ENCODE data around the gene EPHB2. TPM values are rescaled to one million over a fixed set of nuclear protein-coding genes. Genes with fewer than 3 reads are reported as not detected.

Gene EPHB2
- polyA plus RNA-seq, 2 of the 4 experiments (the other 2 are of a cell fraction) = 13.0 to 35.3 TPM

DNA sequence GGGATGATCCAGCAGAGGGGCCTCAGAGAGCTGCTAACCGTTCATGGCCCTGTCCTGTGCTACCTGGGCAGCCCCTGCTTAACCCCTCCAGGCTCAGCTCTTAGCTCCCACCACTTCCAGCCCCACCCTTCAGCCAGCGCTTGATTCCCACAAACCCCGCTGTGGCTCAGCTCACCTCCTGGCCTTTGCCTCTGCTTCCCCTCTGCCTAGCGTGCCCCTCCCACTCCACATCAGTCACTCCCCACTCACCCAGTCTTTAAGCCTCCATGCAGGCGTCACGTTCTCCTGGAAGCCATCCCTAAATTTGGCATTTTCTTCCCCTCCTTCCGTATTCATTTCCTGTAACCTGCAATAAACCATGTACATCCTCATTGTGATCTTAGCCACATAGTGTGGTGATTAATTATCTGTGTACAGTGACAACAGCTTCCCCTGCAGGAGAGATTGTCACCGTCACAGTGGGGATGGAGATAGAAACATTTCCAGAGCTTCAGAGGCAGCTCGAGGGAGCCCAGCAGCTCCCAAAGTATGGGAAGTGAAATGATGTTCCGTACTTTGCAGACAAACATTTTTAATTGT, 65.5 kb downstream of the EPHB2 start:
- Histone ChIP-seq H3K27ac (no peak overlapping the region), H3K4me2 (no peak overlapping the region), H3K9me3 (no peaks in the 10 kb centered on the region), H3K4me3 (no peak overlapping the region), H3K4me1 (0 out of 3 replicates have a peak, but pooled peaks cover 3% of the 10 kb centered on the region)
- POLR2A ChIA-PET = no interaction called here
- ATAC-seq (no peak), DNase-seq (ENCODE audit: low read depth in 1 of 2, low spot score in 1 of 2) (no peak), FAIRE-seq (no peak)
- TF ChIP-seq CBX2 (IDR thresholded peaks at IDR 0.05; ENCODE audit: borderline replicate concordance, low read depth) = no peak
- CTCF ChIA-PET = interaction anchor here (0.8 to 4.3 kb wide), 2 partner anchors 72 to 111 kb away, joined by 3 to 17 read pairs; no protein-coding TSS in a partner anchor
- 71% methylated on average over 10 of the region's 10 CpGs for WGBS (ENCODE audit: missing lambda C conversion rate)

DNA sequence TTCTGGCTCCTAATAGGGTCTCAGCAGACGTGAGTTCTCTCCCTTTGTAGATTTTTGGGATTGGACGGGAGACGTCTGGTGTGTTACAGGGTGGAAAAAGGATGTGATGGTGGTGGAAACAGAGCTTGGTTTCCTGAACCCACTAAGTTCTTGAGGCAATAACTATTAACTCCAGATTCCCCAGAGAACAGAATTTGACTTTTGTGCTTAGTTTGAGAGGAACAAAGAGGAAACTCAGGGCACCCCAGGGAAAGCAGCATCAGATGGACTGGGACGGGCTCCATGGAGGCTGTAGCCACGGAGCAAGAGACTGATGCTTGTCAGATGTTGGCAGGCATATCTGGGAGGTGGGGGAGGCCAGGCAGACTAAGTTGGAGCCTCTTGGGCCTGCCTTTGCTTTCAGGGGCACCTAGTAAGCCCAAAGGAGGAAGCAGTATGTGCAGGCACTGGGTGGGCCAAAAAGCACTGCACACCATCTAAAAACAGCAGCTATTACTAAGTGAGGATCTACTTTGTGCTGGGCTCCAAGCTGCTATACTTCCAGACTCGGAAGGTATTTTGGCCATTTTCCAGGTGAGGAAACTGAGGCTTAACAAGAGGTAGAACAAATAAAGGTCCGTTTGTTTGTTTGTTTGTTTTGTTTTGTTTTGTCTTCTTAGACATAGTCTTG, 66.9 kb downstream of the EPHB2 start:
- ATAC-seq (no peak), FAIRE-seq (no peak), DNase-seq (ENCODE audit: low read depth in 1 of 2, low spot score in 1 of 2) (no peak)
- 79% methylated on average over 6 of the region's 7 CpGs for WGBS (ENCODE audit: missing lambda C conversion rate)
- no peak overlapping the region for H3K27ac ChIP-seq
- H3K4me2 ChIP-seq = no peak overlapping the region
- CTCF ChIA-PET = interaction anchor here (0.8 kb wide), 1 partner anchor 19 kb away, joined by 3 read pairs; no protein-coding TSS in a partner anchor
- H3K9me3 ChIP-seq = no peaks in the 10 kb centered on the region
- H3K4me3 ChIP-seq = no peak overlapping the region
- H3K4me1 ChIP-seq = 0 out of 3 replicates have a peak, but pooled peaks cover 3% of the 10 kb centered on the region
- POLR2A ChIA-PET = no interaction called here
- no peak for TF ChIP-seq HOXA7 (CRISPR knock-in tag; IDR thresholded peaks at IDR 0.05)

DNA sequence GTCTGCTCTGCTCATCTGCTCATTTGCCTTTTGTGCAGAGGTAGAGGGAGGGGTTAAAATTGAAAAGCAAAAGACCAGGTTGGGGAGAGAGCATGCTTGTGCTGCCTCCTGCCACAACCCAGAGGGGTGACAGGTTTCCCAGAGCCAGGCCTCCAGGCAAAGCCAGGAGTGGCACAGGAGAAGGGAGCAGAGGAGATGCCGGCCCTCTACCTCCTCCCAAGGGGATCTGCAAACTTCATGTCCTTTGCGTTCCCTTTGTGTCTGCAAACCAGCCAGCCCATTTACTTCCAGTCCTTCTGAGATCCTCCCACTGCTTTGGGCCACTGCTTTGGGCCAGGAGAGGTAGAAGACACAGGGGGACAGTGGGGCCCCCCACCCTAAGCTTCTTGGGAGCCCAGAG, 67.8 kb downstream of the EPHB2 start:
- Histone ChIP-seq H3K4me1 (0 out of 3 replicates have a peak, but pooled peaks cover 3% of the 10 kb centered on the region), H3K4me2 (no peak overlapping the region), H3K4me3 (no peak overlapping the region), H3K27ac (no peak overlapping the region), H3K9me3 (no peaks in the 10 kb centered on the region)
- ATAC-seq (no peak), FAIRE-seq (no peak), DNase-seq (ENCODE audit: low read depth in 1 of 2, low spot score in 1 of 2) (no peak)
- ChIA-PET POLR2A (no interaction called here), CTCF (no interaction called here)
- 92% methylated on average over 2 of the region's 2 CpGs for WGBS (ENCODE audit: missing lambda C conversion rate)
- no peak for TF ChIP-seq JUN (IDR thresholded peaks at IDR 0.05)
- TF ChIP-seq, protein P1, sequence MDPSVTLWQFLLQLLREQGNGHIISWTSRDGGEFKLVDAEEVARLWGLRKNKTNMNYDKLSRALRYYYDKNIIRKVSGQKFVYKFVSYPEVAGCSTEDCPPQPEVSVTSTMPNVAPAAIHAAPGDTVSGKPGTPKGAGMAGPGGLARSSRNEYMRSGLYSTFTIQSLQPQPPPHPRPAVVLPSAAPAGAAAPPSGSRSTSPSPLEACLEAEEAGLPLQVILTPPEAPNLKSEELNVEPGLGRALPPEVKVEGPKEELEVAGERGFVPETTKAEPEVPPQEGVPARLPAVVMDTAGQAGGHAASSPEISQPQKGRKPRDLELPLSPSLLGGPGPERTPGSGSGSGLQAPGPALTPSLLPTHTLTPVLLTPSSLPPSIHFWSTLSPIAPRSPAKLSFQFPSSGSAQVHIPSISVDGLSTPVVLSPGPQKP (IDR thresholded peaks at IDR 0.05; ENCODE audit: low read depth, low read length) = no peak
- TF ChIP-seq PHF8 (IDR thresholded peaks at IDR 0.05; ENCODE audit: borderline replicate concordance, low read depth) = no peak
- no peak for TF ChIP-seq CBX2 (IDR thresholded peaks at IDR 0.05; ENCODE audit: borderline replicate concordance, low read depth)
- TF ChIP-seq GATA3 (IDR thresholded peaks at IDR 0.05; ENCODE audit: borderline replicate concordance) = no peak
- no peak for TF ChIP-seq SMC3 (IDR thresholded peaks at IDR 0.05)
- TF ChIP-seq HOXB5 (CRISPR knock-in tag; IDR thresholded peaks at IDR 0.05) = no peak
- TF ChIP-seq CHD2 (IDR thresholded peaks at IDR 0.05; ENCODE audit: low read length, partially characterized antibody) = no peak
- TF ChIP-seq, protein P2, sequence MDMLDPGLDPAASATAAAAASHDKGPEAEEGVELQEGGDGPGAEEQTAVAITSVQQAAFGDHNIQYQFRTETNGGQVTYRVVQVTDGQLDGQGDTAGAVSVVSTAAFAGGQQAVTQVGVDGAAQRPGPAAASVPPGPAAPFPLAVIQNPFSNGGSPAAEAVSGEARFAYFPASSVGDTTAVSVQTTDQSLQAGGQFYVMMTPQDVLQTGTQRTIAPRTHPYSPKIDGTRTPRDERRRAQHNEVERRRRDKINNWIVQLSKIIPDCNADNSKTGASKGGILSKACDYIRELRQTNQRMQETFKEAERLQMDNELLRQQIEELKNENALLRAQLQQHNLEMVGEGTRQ (IDR thresholded peaks at IDR 0.05) = no peak
- TF ChIP-seq, protein P3, sequence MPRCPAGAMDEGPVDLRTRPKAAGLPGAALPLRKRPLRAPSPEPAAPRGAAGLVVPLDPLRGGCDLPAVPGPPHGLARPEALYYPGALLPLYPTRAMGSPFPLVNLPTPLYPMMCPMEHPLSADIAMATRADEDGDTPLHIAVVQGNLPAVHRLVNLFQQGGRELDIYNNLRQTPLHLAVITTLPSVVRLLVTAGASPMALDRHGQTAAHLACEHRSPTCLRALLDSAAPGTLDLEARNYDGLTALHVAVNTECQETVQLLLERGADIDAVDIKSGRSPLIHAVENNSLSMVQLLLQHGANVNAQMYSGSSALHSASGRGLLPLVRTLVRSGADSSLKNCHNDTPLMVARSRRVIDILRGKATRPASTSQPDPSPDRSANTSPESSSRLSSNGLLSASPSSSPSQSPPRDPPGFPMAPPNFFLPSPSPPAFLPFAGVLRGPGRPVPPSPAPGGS (IDR thresholded peaks at IDR 0.05) = no peak
- no peak for TF ChIP-seq KDM1A (IDR thresholded peaks at IDR 0.05; ENCODE audit: low read depth)
- TF ChIP-seq CBX8 (IDR thresholded peaks at IDR 0.05) = no peak
- TF ChIP-seq ZFP36 (IDR thresholded peaks at IDR 0.05; ENCODE audit: borderline replicate concordance, partially characterized antibody) = no peak
- no peak for TF ChIP-seq NR3C1 (IDR thresholded peaks at IDR 0.05)
- no peak for TF ChIP-seq HEYL (CRISPR knock-in tag; IDR thresholded peaks at IDR 0.05)
- TF ChIP-seq JUNB (IDR thresholded peaks at IDR 0.05) = no peak
